ENCODE results near the gene SLC7A14.

The SLC7A14 gene

DNA sequence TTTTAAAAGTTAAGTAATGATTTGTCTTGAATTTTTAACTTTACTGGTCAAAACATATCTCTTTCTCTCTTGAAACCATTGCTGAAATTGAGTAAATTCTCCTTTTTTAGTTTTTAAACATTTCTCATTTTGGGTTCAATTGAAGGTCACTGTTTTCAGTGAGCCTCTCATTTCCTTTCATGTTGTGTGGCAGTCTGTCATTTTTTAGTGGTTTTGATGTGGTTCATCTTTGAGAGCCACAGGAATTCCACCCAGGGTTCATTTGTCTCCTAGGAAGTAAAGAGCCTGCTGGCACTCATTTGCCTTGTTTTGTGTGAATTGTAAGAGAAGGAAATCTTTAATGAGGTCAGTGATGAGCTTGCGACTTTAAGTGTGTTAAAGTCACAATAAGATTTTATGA, 156.8 kb downstream of the SLC7A14 start:
- DNase-seq (ENCODE audit: low spot score) (peak; percentile 76), FAIRE-seq (peak; percentile 97)

DNA sequence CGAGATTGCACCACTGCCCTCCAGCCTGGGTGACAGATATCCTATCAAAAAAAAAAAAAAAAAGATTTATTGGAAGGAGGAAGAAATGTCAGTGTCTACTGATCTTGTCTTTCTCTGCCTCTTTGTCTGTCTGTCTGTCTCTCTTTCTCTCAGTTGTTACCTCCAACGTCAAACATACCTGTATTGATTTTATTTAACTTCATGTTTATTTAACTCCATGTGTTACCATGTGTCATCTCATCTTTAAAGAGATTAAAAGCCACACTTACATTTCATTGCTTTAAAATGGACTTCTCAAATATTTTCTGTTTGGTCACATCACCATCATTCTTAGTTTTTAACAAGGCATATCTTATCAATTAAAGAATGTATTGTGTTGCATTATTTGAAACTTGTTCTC, 157.8 kb downstream of the SLC7A14 start:
- FAIRE-seq (no peak), DNase-seq (ENCODE audit: low spot score) (no peak)

DNA sequence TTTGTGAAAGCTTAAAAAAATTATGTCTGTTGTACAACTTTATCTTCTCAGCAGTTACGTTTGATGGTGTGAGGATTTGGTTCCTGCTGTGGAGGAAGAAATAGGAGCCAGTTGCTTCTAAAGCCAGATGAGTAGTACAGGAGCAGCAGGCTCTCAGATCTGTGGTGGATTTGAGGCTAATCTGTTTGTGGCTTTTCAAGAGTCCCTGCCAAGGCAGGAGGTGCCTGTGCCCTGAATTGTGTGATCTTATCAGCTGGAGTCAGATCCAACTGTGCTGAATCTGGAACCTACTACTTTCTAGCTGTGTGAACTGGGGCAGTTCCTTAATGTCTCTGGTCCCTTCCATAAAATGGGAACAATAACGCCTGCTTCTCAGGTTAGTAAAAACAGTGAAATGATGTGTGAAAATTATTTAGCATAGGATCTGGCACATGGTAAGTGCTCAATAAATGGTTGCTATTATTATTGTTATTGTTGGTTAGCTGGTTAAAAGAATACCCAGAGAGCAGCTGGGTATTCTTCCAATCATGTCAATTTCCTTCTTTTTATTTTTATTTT, 159.6 kb downstream of the SLC7A14 start:
- FAIRE-seq (peak; percentile 42), DNase-seq (ENCODE audit: low spot score) (peak; percentile 23)

DNA sequence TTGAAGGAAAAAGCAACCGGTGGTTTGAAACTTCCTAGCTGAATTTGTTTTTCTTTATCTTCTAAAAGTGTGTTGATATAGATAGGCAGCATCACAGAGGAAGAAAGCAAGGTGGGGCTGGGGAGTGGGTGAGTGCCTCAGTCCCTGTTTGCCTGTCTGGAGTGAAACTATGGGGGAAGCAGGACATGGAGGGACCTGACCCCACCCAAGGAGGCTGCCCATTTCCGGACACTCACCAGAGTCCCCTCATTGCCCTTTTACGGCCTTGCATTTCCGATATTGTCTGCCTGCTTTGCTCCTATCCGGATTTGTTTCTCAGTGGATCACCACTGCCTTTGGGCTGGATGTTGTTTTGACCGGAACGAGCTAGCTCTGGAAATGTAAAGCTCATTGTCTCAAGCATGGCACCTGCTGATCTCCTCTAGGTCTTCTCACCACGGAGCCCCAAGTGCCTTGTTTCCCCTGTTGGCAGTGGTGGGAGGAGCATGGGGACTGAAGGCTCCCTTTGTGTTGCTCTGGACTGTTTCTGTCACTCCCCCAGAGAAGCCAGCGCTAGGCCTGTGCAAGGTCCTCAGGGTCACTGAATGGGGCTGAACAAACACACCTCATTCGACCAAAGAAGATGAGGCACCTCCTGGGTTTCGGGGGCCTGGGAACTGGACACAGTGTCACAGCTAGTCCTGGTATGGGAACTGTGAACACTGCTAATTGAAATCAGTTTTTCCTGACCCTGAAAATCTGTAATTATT, 160.2 kb downstream of the SLC7A14 start:
- no peak for FAIRE-seq
- no peak for DNase-seq (ENCODE audit: low spot score)

DNA sequence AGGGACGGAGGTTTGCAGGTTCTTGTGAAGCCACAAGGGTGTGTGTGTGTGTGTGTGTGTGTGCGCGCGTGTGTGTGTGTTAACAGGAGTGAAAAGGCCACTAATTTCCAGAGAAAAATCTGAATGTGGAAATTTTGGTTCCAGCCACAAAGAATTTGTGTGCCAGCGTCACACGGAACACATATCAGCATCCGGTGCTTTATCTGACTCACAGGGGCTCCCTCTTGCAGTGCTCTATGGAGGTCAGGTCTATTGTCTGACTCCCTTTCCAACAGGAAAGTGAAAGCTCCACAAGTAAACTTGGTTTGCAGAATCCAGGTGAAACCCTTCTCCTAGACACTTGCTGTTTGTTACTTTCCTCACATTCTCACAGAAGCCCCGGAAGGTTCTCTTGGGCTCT, 161.0 kb downstream of the SLC7A14 start:
- FAIRE-seq (no peak), DNase-seq (ENCODE audit: low spot score) (no peak)

DNA sequence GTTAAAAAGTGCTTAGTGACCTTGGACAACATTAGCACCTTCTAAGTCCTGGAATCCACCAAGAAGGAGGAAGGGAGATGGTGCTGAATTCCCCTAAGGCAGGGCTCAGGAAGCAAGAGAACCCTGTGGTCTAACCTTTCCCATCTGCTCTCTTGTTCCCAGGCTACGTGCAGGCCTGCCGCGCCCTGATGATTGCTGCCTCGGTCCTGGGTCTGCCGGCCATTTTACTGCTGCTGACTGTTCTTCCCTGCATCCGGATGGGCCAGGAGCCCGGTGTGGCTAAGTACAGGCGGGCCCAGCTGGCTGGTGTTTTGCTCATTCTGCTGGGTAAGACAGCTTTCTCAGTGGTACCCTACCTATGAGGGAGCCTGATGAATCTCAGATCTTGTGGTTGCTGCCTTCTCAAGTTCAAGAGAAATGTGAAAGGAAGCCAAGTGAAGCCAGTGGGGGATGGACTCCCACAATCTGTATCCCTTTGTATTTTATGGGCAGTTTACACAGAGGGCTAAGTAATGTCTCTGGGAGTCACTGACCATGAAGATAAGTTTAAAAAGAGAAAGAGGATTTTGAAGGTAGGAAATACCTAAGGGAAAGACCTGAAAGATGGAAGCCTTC, 162.8 kb downstream of the SLC7A14 start:
- FAIRE-seq (no peak), DNase-seq (ENCODE audit: low spot score) (no peak)

DNA sequence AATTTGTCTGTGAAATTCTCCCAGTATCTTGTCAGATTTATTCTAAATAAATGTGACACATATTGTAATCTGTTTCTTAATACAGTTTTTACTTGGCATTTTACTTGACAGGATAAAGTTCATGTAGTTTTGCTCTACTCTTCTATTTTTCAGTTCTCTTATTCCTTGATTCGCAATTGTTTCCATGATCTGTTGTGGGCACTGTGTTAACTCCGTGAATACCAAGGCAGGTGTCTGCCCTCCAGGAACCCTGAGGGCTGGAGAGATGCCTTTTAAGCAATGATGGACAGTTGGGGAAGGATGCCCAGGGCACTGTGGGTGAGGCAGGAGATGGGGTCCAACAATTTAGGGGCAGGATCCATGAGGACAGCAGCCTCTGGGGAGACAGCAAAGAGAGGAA, 164.1 kb downstream of the SLC7A14 start:
- FAIRE-seq (no peak), DNase-seq (ENCODE audit: low spot score) (no peak)

DNA sequence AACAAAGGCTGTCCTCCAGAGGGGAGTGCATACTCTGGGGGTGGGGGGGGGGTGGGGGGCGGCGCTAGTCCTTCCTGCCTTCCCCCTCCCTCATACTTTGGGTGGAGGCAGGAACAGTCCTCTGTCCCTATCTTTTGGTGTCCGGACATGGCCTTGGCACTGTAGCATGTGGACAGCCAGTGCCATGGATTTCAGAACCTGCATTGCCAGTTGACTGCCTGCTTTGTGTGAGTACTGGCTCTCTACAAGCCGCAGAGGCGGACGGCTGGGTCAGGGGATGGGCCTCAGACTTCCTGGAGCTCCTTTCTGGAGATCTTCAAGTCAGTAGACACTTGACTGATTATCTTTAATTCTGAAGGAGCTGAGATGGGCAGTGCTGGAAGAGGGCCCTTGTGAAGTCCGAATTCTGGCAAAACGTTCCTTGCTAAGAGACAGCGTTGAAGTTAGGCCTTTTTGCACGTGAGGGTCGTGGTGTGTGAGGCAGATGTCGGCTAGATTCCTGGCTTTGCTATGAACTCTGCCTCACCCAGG, 164.7 kb downstream of the SLC7A14 start:
- DNase-seq (ENCODE audit: low spot score) (no peak), FAIRE-seq (no peak)

DNA sequence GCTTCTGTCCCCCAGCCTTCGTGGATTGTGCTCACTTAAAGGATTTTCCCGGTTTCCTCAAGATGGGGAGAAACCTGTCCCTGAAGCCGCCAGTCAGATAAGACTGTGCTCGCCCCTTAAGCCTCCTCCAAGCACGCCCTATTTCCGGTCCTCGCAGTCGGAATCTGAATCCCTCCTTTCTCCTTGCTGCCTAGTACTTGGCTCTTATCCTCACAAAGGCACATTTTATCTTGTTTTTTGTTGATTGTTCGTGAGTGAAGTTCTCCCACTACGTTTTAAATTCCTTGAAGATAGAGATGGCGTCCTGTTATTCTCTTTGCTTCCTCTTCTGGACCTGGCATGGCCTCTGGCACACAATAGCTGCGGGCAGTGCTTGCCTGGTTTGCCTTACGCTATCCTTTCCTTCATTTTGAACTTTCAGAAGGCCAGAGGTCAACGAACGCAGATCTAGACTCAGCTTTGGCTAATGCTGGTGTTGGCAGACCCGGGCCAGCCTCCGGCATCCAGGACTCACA, 165.5 kb downstream of the SLC7A14 start:
- no peak for DNase-seq (ENCODE audit: low spot score)
- no peak for FAIRE-seq

DNA sequence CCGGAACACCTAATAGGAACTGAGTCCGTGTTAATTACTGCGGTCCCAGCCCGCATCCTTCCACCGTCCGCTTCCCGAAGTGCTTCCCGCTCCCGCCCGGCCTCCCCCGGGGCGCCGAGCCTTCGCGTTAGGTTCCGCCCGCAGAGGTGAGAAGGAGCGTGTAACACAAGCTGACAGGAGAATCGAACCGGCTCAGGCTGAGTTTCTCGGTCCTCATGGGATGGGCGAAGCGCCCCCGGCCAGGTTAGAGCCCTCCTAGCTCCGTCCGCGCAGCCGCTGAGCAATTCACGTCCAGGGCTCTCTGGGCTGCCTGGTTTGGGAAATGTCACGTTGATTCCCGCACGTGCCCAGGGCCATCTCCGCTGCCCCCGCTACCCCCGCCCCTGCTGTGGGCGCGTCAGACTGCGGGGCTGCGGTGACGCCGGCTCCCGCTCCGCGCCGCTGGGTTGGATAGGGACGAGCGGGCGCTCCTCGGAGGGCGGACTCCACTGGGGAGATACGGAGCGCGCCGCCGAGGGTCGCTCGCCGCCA, 166.3 kb downstream of the SLC7A14 start:
- no peak for DNase-seq (ENCODE audit: low spot score)
- FAIRE-seq: no peak

DNA sequence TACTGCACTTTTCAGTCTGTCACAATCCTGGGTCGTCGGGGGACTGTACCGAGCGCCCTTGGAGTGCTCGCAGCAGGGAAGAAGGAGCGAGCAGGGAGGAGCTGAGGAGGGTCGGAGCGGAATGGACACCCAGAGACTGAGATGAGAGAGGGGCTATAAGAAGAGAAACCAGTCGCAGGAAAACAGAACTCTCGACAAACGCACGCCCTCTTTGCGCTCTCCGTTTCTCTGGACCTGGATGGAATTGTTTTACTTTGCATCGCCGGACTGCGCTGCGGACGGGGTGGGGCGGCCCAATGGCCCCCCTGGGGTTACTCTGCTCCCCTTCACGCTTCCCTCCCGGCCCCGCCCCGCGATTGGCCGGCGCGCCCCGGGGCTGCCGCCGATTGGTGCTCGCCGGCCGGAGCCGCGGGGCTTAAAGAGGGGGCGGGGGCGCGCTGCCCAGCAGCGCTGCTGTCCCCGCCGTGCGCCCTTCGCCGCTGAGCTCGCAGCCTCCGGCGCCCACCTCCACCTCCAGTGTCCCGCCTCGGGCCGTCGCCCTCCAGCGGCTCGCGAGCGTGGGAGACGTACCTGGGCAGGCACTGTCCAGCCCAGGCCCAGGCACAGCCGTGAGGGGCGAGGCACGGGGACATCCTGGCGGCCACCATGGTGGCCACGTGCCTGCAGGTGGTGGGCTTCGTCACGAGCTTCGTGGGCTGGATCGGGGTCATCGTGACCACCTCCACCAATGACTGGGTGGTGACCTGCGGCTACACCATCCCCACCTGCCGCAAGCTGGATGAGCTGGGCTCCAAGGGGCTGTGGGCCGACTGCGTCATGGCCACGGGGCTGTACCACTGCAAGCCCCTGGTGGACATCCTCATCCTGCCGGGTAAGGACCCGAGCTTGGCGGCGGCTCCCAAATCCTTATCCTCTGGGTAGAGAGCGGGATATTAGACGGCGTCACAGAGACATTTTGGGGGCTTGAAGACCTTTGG, 167.2 kb downstream of the SLC7A14 start, which contains the start of gene CLDN11:
Gene CLDN11, plus strand, starts transcription at position 447 of the 977 bp plus-strand sequence. Its CDS starts 199 bp downstream, at position 646.
- DNase-seq (ENCODE audit: low spot score) (no peak), FAIRE-seq (no peak)

DNA sequence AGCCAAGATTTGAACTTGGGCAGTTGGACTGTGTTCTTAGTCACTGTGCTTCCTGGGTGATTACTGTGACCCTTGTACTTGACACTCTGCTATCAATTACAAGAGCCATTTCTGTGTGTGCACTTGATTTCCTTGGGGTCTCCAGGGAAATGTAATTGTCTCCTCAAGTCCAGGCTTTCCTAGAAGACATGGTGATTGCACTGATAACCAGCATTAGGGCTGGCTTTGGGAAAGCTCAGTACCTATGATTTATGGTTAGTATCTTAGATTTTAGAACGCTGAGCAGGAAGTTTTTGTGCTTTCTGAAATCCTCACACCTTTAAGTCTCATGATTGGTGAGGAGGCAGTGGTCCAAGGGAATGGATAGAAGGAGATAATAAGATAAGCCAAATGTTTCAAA, 168.8 kb downstream of the SLC7A14 start:
- FAIRE-seq (no peak), DNase-seq (ENCODE audit: low spot score) (no peak)

DNA sequence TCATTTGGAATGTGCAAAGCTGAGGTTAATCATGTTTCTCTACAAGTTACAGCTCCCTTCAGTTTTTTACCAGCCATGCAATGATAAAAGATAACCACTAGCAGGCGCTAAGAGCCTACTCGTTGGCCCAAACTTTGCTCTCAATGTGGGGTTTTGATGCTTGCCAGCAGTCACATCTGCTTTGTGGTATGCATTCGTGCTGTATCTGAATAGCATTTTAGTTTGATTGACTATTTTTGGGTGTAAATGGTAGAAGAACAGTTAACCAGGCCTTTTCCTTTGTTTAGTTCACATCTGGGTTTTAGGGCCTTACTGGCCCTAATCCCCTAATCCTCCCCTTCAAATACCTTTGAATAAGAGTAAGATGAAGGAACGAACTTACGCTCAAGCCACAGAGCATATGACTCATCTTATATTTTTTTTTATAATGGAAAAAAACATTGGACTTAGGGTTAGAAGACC, 171.6 kb downstream of the SLC7A14 start:
- DNase-seq (ENCODE audit: low spot score) (peak; percentile 52), FAIRE-seq (no peak)

DNA sequence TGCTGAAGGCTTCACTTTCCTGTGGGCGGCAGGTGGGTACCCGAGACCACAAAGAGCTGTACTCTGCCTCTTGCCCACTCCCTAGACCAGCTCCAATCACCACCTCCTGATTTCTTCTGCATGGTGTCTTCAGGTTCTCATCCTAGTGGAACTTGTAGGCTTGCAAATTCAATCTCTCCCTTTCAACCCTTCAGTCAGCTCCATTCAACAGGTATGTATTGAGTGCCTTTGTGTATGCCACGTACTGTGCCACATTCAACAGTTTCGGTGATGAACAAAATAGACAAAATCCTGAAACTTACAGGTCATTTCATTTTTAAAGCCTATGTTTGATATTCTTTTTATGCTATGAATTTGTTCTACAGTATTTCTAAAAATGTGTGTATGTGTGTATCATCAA, 172.6 kb downstream of the SLC7A14 start:
- DNase-seq (ENCODE audit: low spot score) (no peak), FAIRE-seq (no peak)

DNA sequence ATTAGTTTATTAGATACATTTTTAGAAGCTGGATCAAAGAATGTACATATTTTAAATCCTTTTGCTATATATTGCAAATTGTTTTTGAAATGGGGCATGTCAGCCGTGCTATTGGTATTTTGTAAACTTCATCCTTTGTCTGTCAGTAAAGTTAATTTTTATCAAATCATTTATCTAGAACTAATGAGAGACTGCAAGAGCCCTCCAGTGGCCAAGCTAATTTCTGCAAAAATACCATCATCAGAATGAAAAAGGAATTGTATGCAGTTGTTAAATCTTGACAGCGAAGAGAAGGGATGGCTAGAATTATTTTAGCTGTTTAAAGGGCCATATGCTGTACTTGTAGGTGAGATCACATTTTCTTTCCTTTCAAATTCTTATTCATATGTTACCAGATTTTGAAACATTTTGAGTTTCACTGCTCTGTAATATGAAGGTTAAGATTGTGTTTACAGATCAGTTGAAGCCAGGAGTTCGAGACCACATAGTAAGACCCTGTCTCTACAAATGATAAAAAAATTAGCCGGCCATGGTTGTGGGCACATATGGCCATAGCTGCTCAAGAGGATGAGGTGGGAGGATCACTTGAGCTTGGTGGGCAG, 175.3 kb downstream of the SLC7A14 start:
- FAIRE-seq (peak; percentile 76), DNase-seq (ENCODE audit: low spot score) (peak; percentile 40)

Measured in RCC 7860 (cell line).